Measurements from ENCODE around the gene UXS1.

- TF ChIP-seq CTCF (IDR thresholded peaks at IDR 0.05) = no peak
- TF ChIP-seq EZH2 (IDR thresholded peaks at IDR 0.05) = no peak
Measured at GRCh38 chr2:106065983-106066820, 127.9 kb downstream of the UXS1 start.

Data from neural progenitor cell (in vitro differentiated cells).